HFF-Myc (cell line): ENCODE data around the gene TAF1B.

ENCODE experiments used
- DNase-seq: peaks from one replicate; pipeline ENCODE4 v3.0.0-alpha.2; 2011; ENCODE audit warnings: low read depth; ENCODE audit errors: extremely low read depth
- H3K4me3 ChIP-seq: replicated peaks from 2 replicates; pipeline ENCODE4 v1.5.1; 2011; ENCODE audit warnings: low read depth, mild to moderate bottlenecking, control low read depth, low read length
- TF ChIP-seq, protein P1 (sequence below): IDR thresholded peaks from 2 replicates; pipeline ENCODE4 v1.5.1; 2012; ENCODE audit warnings: mild to moderate bottlenecking, low read depth, low read length, control low read depth; ENCODE audit errors: missing control alignments

Gene TAF1B

DNA sequence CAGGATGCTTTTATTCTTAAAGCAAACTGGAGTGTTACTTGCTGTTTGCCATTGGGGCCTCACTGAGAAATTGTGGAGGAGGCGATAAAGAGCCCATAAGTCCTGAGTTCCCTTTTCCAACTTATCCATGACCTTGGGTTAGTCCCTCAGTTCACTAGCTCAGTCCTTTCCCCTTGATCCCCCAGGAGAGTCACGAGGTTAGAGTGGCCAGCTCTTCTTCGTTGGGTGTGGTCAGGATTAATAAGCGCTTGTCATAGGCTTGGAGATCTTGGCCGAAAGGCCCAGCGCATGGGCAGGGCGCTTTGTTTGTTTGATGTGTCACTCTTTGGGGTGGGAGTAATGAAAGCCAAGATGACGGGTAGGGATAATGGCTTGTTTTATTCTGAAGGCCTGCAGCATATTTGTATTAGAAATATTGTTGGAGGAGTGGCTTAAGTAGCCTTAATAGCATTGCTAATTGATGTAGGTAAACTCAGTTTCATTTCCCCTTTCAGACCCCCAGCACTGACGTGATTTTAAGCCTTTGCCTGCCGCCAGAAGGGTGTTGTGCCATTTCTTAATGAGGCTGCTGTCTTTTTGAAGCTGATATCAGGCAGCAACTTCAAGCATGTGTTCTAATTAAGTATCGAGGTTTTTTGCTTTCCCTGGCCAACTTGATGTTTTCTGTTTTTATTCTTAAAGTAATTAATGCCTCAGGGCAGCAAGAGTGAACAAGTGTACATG, 123.9 kb downstream of the TAF1B start:
- no peak overlapping the region for H3K4me3 ChIP-seq
- no peak for DNase-seq
- TF ChIP-seq, protein P1, sequence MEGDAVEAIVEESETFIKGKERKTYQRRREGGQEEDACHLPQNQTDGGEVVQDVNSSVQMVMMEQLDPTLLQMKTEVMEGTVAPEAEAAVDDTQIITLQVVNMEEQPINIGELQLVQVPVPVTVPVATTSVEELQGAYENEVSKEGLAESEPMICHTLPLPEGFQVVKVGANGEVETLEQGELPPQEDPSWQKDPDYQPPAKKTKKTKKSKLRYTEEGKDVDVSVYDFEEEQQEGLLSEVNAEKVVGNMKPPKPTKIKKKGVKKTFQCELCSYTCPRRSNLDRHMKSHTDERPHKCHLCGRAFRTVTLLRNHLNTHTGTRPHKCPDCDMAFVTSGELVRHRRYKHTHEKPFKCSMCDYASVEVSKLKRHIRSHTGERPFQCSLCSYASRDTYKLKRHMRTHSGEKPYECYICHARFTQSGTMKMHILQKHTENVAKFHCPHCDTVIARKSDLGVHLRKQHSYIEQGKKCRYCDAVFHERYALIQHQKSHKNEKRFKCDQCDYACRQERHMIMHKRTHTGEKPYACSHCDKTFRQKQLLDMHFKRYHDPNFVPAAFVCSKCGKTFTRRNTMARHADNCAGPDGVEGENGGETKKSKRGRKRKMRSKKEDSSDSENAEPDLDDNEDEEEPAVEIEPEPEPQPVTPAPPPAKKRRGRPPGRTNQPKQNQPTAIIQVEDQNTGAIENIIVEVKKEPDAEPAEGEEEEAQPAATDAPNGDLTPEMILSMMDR: no peak

DNA sequence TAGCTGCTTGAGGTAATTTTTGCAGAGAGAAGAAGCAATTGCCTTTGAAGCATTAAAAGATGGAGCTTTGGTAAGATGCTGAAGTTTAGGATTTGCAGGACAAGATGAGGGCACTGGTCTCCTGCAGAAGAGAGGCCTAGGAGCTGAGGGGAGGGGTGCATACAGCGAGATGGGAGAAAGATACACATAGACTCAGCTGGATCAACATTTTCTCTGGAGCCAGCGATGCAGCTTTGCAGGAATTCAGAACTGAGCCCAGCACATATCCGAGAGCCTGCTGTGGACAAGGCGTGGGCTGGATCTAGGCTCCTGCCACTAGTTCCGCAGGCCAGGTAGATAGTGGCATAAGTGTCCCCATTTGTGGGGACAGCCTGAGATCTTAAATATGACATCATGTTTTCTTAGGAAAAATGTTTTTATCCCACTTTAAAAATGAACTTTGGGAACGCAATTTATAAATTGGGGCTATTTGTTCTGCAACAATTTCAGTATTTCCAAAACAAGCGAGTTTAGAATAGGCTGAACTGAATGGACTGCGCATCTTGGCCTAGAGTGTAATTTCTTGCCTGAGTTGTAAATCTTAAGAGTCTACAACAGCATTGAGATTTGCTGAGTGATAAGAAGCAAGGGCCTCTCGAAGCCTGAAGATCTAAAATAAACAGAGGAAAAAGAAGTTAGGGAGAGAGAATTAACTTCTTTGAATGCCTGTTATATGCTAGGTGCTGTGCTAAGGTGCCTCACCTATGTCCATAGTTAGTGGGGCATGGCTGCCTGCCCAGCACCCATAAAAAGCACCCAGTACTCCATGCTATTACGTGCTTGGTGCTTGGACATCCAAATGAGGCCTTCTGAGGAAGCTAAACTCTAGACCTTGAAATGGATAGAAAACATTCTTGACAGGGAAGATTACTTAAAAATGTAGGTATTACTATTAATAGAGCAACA, 125.6 kb downstream of the TAF1B start:
- DNase-seq: no peak
- H3K4me3 ChIP-seq: no peak overlapping the region
- TF ChIP-seq, protein P1: no peak

DNA sequence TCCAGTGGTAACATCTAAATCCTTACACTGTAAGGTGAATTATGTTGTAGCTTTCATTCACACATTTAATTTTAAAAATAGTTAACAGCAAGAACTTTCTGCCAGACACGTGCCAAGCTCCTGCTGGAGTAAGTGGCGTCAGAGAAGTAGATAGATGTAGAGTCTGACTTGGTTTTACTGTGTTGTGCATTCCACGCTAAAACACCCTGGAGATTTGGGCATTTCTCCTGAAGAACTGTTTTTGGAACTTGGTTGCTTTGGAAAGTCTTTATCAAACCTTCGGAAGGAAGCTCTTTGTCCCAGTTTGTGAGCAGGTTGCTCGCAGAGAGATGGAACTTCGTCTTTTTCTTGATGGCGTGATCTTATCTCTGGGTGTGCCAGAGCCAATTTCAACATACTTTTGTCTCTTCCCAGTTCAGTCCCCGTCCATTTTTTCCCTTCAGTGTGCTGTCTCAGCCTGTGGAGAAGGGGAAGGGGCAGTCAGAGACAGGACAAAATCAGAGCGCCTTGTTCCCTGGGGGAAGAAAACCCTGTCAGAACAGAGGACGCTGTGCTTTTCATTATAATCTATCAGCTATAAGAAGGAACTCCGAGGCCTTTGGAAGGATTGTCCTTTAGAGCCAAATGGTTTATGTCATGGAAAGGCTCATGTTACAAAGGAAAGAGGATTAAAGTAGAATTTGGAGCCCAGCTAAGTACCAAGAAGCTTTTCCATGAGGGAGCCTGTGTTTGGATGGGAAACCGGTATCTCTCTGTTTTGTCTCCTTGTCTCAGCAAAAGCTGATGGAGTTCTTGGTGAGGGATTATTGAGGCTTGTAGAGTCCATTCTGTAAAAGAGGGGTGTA, 127.1 kb downstream of the TAF1B start:
- H3K4me3 ChIP-seq: no peak overlapping the region
- DNase-seq: no peak
- TF ChIP-seq, protein P1: no peak

DNA sequence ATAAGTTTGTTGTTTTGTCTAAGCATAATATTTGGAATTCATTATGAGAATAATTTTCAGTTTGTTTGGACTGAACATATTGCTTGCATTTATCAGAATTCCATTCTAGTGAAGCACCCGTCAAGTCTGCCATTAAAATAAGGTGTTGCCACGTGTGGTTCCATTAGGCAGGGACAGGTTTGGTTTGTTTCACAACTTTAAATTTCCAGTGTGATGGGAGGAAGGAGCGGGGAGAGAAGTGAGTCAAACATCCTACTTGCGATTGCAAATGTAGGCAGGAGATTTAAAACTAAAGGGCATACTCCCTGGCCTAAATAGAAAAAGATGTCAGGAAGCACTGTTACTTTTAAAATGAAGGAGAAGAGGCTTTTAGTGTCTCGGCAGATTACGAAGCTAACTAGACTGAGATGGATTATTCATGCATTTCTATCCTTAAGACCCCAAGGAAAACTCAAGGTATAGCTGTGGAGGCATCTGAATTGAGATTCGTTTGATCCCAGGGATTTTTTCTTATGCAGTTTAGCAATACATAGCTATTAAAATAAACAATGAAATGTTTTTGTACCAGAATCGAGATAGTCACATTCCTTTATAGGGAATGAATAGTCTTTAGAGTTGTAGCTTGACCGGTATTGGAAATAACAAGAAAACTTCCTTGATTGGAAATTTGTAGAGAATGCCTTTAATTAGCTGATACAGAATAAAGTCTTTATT, 128.0 kb downstream of the TAF1B start:
- H3K4me3 ChIP-seq: no peak overlapping the region
- TF ChIP-seq, protein P1: no peak
- DNase-seq: no peak

DNA sequence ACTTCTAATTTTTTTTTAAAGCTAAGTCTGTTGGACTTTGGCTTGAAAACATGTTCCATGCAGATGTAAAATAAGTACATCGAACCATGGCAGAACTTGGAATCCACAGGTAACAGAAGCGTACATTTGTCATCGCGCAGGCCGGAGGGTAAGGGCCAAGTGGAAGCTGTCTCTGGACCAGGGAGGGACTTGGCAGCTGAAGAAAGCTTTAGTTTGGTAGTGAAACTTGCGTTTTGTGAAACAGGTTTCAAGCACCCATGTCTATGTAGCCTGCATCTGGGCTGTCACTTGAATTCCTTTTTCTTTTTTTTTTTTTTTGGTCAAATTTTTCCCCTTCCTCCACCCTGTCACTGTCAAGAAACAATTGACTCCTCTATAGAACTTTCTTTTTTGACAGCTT, 128.6 kb downstream of the TAF1B start:
- TF ChIP-seq, protein P1: no peak
- H3K4me3 ChIP-seq: no peak overlapping the region
- no peak for DNase-seq
